Erythroblast (primary cell): ENCODE measurements around the gene SYNPO2.

Source experiments
- DNase-seq, 2 experiments: peaks; one replicate each; lab custom pipeline; 2025; lab: John Stamatoyannopoulos, UW
- GATA1 ChIP-seq: IDR thresholded peaks from 2 replicates; pipeline ENCODE4 v1.6.1; 2011; ENCODE audit warnings: low read depth, mild to moderate bottlenecking, control low read depth, low read length, moderate library complexity
- POLR2A ChIP-seq: IDR thresholded peaks from 2 replicates; pipeline ENCODE4 v1.6.1; 2011; ENCODE audit warnings: mild to moderate bottlenecking, low read length

SYNPO2 gene

GRCh38 chr4:119104644-119105273, 216.1 kb downstream of the SYNPO2 start:
- no peak for TF ChIP-seq POLR2A
- TF ChIP-seq GATA1, result no peak
- DNase-seq, result no peak

DNA sequence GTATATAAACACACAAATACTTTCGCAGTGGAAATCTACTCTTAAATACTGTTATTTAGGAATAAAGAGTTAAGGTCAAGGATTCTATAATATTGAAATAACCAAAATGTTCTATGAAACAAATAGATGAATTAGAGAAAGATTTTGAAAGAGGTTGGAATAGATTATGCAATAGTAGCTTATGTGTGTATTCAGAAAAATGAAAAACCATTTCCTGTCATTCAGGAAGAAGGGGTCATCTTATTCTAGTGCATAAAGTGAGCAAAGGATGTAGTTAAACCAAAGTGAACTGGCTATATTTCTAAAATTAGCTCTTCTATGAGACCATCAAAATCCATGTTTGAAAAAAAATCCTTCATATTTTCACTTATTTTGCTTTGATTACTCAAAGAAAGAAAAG, 217.0 kb downstream of the SYNPO2 start:
- DNase-seq, result no peak
- TF ChIP-seq POLR2A (no peak), GATA1 (no peak)

DNA sequence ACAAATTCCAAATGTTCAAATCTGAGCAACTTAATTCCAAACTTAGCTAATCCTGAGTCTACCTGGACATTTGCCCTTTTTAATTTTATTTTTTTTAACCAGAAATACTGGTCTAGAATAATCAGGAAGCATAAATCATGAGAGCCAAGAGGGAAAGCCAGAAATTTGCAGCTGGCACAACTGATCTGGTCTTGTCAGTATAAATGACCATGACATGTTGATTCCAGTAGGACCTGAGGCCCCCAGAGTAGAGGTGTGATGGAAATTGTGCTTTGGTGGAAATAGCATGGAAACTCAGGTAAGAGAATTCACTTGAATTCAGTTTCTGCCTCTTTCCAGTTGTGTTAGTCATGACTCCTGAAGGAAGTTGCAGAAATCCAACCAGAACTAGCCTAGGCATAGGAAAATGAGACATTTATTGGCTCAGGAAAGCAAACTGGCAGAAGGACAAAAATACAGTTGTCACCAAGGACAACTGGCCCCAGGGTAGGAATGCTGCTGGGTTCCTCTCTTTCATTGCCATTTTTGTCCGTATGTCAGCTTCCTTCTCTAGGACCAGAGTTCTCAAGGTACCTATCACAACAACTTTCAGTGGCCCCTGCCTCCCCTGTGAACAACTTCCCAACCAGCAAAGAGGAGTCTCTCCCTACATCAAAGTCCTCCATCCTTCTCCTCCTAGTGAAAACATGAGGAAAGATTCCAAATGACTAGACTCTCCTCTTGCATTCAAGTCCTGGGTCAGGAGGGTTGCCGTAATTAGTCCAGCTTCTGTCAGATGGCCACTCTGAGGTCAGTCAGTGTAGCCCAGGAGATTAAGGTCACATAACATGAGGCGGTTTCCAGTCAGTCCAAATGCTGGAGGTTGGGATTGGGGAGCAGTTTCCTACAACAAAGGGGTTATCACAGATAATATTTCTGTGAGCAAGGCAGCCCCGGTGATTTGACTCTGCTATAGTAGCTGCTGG, 217.7 kb downstream of the SYNPO2 start:
- DNase-seq, result no peak
- TF ChIP-seq GATA1 (no peak), POLR2A (no peak)

- TF ChIP-seq GATA1 (no peak), POLR2A (no peak)
- DNase-seq, result no peak
Measured at GRCh38 chr4:119110121-119110520, 221.5 kb downstream of the SYNPO2 start.
